GM12892 (cell line): ENCODE results near the gene TFPI.

Experiments
- POLR2A ChIP-seq: IDR thresholded peaks from 2 replicates; pipeline ENCODE4 v1.6.1; 2011; ENCODE audit warnings: low read depth, low read length, control low read depth
- POLR2AphosphoS5 ChIP-seq: IDR thresholded peaks from 2 replicates; pipeline ENCODE4 v1.6.1; 2011; ENCODE audit warnings: low read depth, low read length, control low read depth
- TAF1 ChIP-seq: IDR thresholded peaks from 2 replicates; pipeline ENCODE4 v1.6.1; 2011; ENCODE audit warnings: low read depth, mild to moderate bottlenecking, control low read depth, low read length, borderline replicate concordance

GRCh38 chr2:187566712-187567111 is 12.5 kb upstream of the TFPI start:
- no peak for TF ChIP-seq TAF1
- no peak for TF ChIP-seq POLR2AphosphoS5
- no peak for TF ChIP-seq POLR2A
